ENCODE measurements around the gene MAG. TPM values are rescaled to one million over a fixed set of nuclear protein-coding genes. Genes with fewer than 3 reads are reported as not detected.

Gene MAG
- total and polyA plus RNA-seq, 2 of the 13 experiments (the other 11 are each of a cell fraction or from before 2014, with no cell fraction given) = 0.20 to 1.3 TPM

DNA sequence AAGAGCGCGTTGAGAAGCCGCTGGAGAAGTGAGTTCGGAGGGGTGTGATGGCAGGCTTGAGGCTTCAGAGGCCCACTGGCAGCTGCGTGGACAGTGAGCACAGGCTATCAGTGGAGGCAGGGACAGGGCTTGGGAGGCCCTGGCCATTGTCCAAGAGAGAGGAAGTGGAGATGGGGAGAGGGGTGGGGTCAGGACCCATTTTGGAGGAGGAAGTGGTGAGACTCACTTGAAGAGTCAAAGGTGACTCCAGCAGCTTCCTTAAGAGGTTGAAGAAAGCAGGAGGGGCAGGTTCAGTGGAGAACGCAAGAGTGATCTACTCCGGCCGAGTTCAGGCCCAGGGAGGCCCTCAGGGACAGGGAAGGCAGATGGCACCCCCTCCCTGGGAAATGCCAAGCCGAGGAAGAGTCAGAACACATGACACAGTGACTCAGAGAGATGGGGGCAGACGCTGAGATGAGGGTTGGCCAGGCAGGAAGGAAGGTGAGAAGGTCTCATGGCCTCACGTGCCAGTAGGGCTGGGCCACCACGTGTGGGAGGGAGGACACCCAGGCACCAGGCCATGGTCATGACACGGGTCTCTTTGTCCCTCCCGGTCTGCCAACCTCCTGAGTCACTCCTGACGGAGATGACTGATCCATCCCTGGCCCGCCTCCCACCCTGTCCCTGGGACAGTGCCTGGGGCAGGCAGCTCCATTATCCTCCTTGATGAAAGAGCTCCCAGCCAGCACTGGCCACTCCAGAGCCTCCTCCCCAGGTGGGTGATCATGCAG lies 26.9 kb downstream of the MAG start (continued):
- TF ChIP-seq, protein P1, sequence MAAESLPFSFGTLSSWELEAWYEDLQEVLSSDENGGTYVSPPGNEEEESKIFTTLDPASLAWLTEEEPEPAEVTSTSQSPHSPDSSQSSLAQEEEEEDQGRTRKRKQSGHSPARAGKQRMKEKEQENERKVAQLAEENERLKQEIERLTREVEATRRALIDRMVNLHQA (CRISPR knock-in tag; IDR thresholded peaks at IDR 0.05) = no peak
- TF ChIP-seq HNF4G (IDR thresholded peaks at IDR 0.05; ENCODE audit: borderline replicate concordance, low read depth, low read length) (no peak), HNF4G (CRISPR knock-in tag; IDR thresholded peaks at IDR 0.05; ENCODE audit: borderline replicate concordance, low read depth) (no peak), LCORL (IDR thresholded peaks at IDR 0.05) (no peak), LCORL (CRISPR knock-in tag; IDR thresholded peaks at IDR 0.05) (no peak), MIXL1 (CRISPR knock-in tag; IDR thresholded peaks at IDR 0.05) (no peak), NPAS2 (CRISPR knock-in tag; IDR thresholded peaks at IDR 0.05; ENCODE audit: borderline replicate concordance) (no peak), JARID2 (CRISPR knock-in tag; IDR thresholded peaks at IDR 0.05; ENCODE audit: insufficient replicate concordance) (no peak), AHR (CRISPR knock-in tag; IDR thresholded peaks at IDR 0.05) (no peak), FOXC1 (CRISPR knock-in tag; IDR thresholded peaks at IDR 0.05; ENCODE audit: borderline replicate concordance) (no peak), ATF3 (CRISPR knock-in tag; IDR thresholded peaks at IDR 0.05) (0 out of 2 replicates have a peak, but pooled peaks have one; percentile 47), ZNF644 (CRISPR knock-in tag; IDR thresholded peaks at IDR 0.05; ENCODE audit: low read depth) (peak; percentile 63; the same call in 1 of the 2 replicates), MEIS2 (CRISPR knock-in tag; IDR thresholded peaks at IDR 0.05) (no peak), HIC2 (CRISPR knock-in tag; IDR thresholded peaks at IDR 0.05; ENCODE audit: low read depth) (0 out of 2 replicates have a peak, but pooled peaks have one; percentile 37), RBM39 (IDR thresholded peaks at IDR 0.05; ENCODE audit: low read depth, low read length, poor library complexity, severe bottlenecking) (no peak), NFIB (CRISPR knock-in tag; IDR thresholded peaks at IDR 0.05; ENCODE audit: borderline replicate concordance) (no peak), EP300 (IDR thresholded peaks at IDR 0.05; ENCODE audit: low read depth in 2 of 2, low read length in 2 of 2) (no peak), EP300 (CRISPR knock-in tag; IDR thresholded peaks at IDR 0.05; ENCODE audit: borderline replicate concordance) (peak; percentile 85), GTF3A (CRISPR knock-in tag; conservative IDR thresholded peaks at IDR 0.05) (no peak)
- TF ChIP-seq, protein P2, sequence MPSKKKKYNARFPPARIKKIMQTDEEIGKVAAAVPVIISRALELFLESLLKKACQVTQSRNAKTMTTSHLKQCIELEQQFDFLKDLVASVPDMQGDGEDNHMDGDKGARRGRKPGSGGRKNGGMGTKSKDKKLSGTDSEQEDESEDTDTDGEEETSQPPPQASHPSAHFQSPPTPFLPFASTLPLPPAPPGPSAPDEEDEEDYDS (CRISPR knock-in tag; IDR thresholded peaks at IDR 0.05) = no peak
- TF ChIP-seq, protein P3, sequence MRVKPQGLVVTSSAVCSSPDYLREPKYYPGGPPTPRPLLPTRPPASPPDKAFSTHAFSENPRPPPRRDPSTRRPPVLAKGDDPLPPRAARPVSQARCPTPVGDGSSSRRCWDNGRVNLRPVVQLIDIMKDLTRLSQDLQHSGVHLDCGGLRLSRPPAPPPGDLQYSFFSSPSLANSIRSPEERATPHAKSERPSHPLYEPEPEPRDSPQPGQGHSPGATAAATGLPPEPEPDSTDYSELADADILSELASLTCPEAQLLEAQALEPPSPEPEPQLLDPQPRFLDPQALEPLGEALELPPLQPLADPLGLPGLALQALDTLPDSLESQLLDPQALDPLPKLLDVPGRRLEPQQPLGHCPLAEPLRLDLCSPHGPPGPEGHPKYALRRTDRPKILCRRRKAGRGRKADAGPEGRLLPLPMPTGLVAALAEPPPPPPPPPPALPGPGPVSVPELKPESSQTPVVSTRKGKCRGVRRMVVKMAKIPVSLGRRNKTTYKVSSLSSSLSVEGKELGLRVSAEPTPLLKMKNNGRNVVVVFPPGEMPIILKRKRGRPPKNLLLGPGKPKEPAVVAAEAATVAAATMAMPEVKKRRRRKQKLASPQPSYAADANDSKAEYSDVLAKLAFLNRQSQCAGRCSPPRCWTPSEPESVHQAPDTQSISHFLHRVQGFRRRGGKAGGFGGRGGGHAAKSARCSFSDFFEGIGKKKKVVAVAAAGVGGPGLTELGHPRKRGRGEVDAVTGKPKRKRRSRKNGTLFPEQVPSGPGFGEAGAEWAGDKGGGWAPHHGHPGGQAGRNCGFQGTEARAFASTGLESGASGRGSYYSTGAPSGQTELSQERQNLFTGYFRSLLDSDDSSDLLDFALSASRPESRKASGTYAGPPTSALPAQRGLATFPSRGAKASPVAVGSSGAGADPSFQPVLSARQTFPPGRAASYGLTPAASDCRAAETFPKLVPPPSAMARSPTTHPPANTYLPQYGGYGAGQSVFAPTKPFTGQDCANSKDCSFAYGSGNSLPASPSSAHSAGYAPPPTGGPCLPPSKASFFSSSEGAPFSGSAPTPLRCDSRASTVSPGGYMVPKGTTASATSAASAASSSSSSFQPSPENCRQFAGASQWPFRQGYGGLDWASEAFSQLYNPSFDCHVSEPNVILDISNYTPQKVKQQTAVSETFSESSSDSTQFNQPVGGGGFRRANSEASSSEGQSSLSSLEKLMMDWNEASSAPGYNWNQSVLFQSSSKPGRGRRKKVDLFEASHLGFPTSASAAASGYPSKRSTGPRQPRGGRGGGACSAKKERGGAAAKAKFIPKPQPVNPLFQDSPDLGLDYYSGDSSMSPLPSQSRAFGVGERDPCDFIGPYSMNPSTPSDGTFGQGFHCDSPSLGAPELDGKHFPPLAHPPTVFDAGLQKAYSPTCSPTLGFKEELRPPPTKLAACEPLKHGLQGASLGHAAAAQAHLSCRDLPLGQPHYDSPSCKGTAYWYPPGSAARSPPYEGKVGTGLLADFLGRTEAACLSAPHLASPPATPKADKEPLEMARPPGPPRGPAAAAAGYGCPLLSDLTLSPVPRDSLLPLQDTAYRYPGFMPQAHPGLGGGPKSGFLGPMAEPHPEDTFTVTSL (CRISPR knock-in tag; IDR thresholded peaks at IDR 0.05; ENCODE audit: borderline replicate concordance) = no peak
